Erythroblast (primary cell): ENCODE results near the gene SPG11.
"Not testable (repeated sequence)": the region's sequence is repeated elsewhere in the genome, so short reads cannot be mapped to it uniquely, and the experiment has no call there.

ENCODE experiments used
- DNase-seq, 2 experiments: peaks; one replicate each; lab custom pipeline; 2025; lab: John Stamatoyannopoulos, UW
- GATA1 ChIP-seq: IDR thresholded peaks from 2 replicates; pipeline ENCODE4 v1.6.1; 2011; ENCODE audit warnings: low read depth, mild to moderate bottlenecking, control low read depth, low read length, moderate library complexity
- POLR2A ChIP-seq: IDR thresholded peaks from 2 replicates; pipeline ENCODE4 v1.6.1; 2011; ENCODE audit warnings: mild to moderate bottlenecking, low read length

The SPG11 gene

DNA sequence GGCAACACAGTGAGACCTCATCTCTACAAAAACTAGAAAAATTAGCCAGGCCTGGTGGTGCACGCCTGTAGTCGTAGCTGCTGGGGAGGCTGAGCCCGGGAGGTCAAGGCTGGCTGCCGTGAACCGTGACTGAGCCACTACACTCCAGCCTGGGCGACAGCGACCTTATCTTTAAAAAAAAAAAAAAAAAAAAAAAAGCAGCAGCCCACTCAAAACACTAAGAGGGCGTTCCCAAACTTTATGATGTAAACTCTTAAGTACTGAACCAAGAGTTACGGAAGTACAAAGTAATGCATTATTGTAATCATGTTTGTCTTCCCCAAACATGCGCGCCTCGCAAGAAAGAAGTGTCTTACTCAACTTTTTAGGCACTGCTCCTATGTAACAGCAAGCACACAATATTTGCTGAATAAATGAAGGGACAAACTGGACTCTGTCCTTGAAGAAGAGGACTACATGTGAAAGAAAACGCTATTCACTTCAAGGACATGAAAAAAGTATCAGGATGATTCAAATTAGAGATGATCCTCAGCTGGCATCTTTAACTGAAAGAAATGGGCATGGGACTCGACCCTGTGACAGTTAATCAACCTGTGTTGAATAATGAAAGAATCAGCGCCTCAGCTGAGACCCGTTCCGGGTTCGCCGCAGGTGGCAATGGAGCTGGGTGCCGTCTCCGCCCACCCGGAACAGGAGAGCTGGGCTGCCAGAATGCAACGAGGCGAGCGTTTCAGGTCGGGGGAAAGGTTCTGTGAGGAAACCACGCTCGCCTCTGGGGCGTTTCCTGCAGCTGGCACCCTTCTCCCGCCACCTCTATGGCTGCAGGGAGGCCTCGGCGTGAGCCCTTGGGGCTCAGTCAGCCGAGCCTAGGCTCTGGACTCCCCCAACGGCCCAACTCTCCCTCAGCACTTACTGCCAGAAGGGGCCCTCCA is 718 bp downstream of the SPG11 start:
- TF ChIP-seq GATA1 = no peak
- no peak for TF ChIP-seq POLR2A
- DNase-seq = peak; percentile 77 to 81

DNA sequence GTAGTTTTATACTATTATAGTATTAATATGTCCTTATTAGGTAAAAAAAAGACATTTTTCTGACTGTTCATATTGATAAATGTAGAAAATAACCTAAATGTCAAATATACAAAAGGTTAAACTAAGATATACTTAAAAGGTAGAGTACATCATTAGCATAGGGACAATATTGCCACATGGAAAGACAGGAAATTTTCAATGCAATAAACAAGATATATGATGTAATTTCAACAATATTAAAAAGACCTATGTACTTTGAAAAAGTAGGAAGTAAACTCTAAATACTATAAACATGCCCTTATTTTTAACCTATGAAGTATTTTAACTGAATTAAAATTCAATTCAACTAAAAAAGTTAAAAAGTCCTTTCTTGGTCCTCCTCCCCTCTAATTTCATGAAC is 1.9 kb downstream of the SPG11 start:
- DNase-seq = no peak
- no peak for TF ChIP-seq POLR2A
- no peak for TF ChIP-seq GATA1

DNA sequence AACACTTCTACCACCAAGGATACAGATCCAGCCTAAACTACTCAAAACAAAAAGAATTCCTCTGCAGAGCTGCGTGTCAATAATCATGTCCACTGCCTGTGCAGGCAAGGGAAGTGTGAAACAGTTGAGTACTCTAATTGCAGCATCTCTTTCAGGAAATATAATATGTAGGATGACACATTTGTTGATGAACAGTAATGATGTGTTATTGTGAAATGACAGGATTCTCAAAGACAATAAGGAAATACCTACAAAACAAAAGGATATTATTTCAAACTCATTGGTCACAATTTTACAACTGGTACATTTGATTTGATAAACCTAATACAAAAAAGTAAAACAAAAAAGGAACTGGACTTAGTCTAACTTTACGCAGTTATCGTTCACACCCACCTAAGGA is 4.4 kb downstream of the SPG11 start:
- no peak for DNase-seq
- TF ChIP-seq POLR2A (no peak), GATA1 (no peak)

DNA sequence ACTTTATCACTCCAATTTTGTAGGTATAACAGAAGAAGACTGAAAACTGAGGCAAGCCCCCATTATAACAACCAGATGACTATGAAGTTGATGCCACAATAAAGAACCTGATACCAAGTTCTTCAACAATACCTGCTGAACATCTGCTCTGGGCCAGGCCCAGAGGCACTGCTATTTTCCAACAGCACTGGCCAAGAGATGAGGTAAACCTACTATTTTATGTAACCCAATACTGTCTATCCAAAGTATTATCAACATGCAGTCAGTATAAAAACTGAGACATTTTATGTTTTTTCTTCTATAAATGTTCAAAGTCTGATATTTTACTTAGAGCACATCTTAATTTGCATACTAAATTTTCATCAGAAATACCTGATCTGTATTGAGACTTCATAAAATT is 6.1 kb downstream of the SPG11 start:
- no peak for DNase-seq
- TF ChIP-seq GATA1 = no peak
- TF ChIP-seq POLR2A = no peak

DNA sequence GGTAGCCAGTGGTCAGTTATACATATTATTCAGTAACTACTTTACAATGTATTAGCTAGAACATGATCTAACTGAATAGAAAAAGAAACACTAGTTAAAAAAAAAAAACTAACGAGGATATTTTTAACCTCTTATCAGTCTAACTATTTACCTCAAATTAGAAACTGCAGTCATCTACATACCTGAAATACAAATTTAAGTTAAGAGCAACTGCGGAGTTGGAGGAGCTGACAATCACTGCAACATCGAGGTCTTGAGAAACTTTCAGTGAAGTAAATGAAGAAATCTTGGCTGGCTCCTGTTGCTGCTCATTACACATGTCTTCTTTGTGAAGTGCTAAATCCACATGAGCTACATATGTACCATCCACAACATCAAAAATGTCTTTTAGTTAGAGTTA is 6.5 kb downstream of the SPG11 start:
- no peak for DNase-seq
- TF ChIP-seq POLR2A = no peak
- no peak for TF ChIP-seq GATA1

DNA sequence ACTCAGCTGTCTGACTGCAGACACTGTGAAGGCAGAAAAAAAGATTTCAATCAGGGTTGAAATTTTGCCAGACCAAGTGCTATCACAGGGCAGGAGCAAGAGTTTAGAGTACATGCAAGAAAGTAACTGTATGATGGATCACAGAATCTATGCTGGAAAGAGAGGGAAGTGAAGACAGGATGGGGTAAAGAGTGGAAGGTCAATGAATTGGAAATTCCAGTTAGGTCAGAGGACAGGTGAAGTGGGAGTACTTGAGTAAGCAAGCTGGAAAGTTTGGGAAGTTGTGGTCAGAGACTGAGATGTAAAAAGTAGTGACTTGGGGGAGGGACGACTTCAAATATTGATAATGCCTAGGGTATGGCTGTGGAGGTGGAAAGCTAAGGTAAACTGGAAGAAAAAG is 7.2 kb downstream of the SPG11 start:
- no peak for TF ChIP-seq GATA1
- TF ChIP-seq POLR2A = no peak
- no peak for DNase-seq

DNA sequence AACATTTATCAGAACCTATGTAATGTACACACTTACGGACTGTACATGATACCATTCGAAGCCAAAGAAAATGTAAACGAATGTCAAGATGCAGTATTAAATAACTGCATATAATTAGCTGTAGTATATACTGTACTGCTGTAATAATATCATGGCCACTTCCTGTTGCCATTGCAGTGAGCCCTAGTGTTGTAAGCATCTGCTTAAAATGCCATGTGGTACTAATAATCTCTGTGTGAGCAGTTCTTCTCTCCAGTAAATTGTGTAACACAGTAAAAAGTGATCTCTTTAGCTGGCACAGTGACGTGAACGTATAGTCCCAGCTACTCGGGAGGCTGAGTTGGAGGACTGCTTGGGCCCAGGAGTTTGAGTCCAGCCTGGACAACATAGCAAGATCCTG is 8.6 kb downstream of the SPG11 start:
- DNase-seq = no peak
- TF ChIP-seq GATA1 (no peak), POLR2A (no peak)

DNA sequence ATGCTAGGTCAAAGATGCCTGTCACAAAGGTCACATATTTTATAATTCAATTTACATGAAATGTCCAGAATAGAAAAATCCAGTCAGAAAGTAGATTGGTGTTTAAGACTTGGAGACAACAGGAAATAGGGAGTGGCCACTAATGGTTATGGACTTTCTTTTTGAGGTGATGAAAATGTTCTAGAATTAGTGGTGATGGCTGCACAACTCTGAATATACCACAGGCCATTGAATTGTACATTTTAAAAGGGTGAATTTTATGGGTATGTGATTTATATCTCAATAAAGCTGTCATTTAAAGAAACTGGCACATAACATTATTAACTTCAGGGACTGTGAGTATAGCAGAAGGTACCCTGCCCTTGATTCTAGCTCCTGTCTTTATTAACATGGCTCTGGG is 15.8 kb downstream of the SPG11 start:
- TF ChIP-seq POLR2A (no peak), GATA1 (no peak)
- no peak for DNase-seq

DNA sequence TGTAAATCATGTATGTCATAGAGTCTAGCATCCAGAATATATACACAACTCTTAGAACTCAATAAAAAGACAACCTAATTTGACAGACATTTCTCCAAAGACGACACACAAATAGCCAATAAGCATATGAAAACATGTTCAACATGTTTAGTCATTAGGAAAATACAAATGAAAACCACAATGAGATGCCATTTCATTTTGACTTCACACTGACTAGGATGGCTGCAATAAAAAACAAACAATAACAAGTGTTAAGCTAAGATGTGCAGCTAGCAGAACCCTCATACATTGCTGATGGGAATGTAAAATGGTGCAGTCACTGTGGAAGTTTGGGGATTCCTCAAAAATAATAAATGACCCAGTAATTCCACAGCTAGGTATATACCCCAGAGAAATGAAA is 16.4 kb downstream of the SPG11 start:
- DNase-seq = no peak
- no peak for TF ChIP-seq GATA1
- TF ChIP-seq POLR2A = no peak

DNA sequence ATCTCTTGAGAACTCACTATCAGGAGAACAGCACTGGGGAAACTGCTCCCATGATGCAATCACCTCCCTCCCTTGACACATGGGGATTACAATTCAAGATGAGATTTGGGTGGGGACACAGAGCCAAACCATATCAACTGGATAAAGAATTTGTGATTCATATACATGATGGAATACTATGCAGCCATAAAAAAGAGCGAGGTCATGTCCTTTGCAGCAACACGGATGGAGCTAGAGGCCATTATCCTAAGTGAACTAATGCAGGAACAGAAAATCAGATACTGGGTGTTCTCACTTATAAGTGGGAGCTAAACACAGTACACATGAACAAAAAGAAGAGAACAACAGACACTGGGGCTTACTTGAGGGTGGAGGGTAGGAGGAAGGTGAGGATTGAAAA is 17.0 kb downstream of the SPG11 start:
- DNase-seq = no peak
- TF ChIP-seq GATA1 (no peak), POLR2A (no peak)

DNA sequence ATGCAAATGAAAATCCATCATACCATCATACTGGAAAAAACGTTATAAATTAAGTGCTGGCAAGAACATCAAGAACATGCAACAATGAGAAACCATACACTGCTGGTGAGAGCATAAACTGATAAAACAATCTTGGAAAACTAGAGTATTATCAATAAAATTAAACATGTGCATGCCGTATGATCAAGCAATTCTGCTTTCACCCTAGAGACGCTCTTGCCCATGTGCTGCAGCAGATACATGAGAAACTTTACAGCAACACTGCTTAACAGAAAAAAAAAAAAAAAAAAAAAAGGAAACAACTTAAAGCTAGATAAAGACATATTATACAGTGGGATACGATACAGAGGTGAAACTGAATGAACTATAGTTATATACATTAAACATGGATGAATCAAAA is 21.8 kb downstream of the SPG11 start:
- TF ChIP-seq POLR2A (no peak), GATA1 (no peak)

DNA sequence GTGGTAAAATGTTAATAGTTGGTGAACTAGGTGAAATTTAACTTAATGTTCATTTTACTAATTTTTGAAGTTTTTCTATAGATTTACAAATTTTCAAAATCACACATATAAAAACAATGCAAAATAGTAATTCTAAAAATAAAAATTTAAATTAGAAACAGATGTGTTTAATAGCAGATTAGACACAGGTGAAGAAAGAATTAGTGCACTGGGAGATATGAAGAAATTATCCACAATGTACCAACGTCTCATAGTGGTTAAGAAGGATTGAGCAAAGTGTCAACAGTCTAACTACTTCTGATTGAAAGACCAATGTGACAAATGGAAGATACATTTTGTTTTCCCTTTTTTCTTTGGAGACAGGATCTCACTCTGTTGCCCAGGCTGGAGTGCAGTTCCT is 26.5 kb downstream of the SPG11 start:
- DNase-seq = no peak
- TF ChIP-seq GATA1 = no peak

More for the DNA sequence above, 21.8 kb downstream of the SPG11 start:
- peak; percentile 3 to 16 for DNase-seq

DNA sequence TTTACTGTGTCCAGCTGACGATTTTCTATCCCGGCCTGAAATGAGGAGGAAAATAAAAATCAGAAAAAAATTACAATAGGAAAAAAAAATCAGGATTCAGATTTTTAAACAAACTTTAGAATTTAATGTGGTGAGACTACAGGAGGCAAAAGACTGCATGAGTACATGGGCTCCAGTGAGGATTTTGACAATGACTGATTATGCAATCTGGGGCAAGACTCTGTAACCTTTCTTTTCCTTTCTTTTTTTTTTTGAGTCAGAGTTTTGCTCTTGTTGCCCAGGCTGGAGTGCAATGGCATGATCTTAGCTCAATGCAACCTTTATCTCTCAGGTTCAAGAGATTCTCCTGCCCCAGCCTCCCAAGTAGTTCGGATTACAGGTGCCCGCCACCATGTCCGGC is 29.9 kb downstream of the SPG11 start:
- TF ChIP-seq POLR2A (no peak), GATA1 (no peak)
- peak in 1 of 2 experiments; percentile 31 for DNase-seq

DNA sequence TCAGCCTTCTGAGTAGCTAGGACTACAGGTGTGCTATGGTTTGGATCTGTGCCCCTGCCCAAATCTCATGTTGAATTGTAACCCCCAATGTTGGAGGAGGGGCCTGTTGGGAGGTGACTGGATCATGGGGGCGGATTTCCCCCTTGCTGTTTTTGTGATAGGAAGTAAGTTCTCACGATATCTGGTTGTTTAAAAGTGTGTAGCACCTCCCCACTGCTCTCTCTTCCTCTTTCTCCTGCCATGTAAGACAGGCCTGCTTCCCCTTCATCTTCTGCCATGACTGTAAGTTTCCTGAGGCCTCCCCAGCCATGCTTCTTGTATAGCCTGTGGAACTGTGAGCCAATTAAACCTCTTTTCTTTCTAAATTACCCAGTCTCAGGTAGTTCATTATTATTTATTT is 38.2 kb downstream of the SPG11 start:
- DNase-seq = not testable (repeated sequence)

DNA sequence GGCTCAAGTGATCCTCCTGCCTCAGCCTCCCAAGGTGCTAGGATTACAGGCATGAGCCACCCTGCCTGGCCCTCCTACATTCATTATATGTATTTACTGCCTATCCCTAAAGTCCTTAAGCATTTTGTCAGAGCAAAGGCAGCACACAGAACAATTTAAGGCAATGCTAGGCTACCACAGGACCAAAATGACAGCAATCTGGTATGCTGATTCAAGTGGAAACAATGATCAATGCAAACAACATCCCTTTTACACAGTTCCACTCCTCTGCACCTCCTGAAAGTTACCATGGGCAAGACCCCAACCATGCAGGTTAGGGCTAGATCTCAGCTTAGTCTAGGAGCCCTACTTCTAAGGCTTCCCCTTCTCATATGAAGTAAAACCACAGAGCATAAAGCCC is 40.3 kb downstream of the SPG11 start:
- TF ChIP-seq POLR2A = no peak
- no peak for TF ChIP-seq GATA1
- DNase-seq = no peak
